Calu3 (cell line): ENCODE results near the gene PKNOX1. TPM values are rescaled to one million over a fixed set of nuclear protein-coding genes. Genes with fewer than 3 reads are reported as not detected.
"Not testable (repeated sequence)": the region's sequence is repeated elsewhere in the genome, so short reads cannot be mapped to it uniquely, and the experiment has no call there.

Experiments used
- Bru-seq: library from RNA; stranded (reverse); fragments of 400-500 nt; gene quantifications from one replicate; lab custom pipeline; 2021; lab: Mats Ljungman, UMichigan
- BruChase-seq, 2 experiments: library from RNA; stranded (reverse); fragments of 400-500 nt; gene quantifications; one replicate each; lab custom pipeline; 2021; lab: Mats Ljungman, UMichigan
- BruUV-seq: library from RNA; stranded (reverse); fragments of 400-500 nt; replicated peaks from 2 replicates; lab custom pipeline; 2021; lab: Mats Ljungman, UMichigan
- CTCF ChIA-PET: fragments of 300-600 bp; sonication (Branson Sonifier 250); formaldehyde crosslinking; loops from one replicate; lab custom pipeline; 2022; ENCODE audit warnings: antibody characterized with exemption; lab: Charles Lee
- DNase-seq: peaks from one replicate; pipeline ENCODE4 v3.0.0; 2022
- H3K27ac Mint-ChIP-seq: one replicate; pipeline ENCODE4 v1.8.0; 2022; ENCODE audit warnings: mixed read lengths; ENCODE audit not compliant: unreplicated experiment
- H3K27me3 Mint-ChIP-seq: one replicate; pipeline ENCODE4 v1.8.0; 2022; ENCODE audit warnings: mixed read lengths; ENCODE audit not compliant: unreplicated experiment
- H3K36me3 Mint-ChIP-seq: one replicate; pipeline ENCODE4 v1.8.0; 2022; ENCODE audit warnings: mild to moderate bottlenecking, moderate library complexity, mixed read lengths; ENCODE audit not compliant: insufficient read depth, unreplicated experiment
- H3K4me1 Mint-ChIP-seq: one replicate; pipeline ENCODE4 v1.8.0; 2022; ENCODE audit warnings: mild to moderate bottlenecking, low read depth, mixed read lengths; ENCODE audit not compliant: unreplicated experiment
- H3K4me3 Mint-ChIP-seq: one replicate; pipeline ENCODE4 v1.8.0; 2022; ENCODE audit warnings: mild to moderate bottlenecking, low read depth, moderate library complexity, mixed read lengths; ENCODE audit not compliant: unreplicated experiment
- H3K9me3 Mint-ChIP-seq: one replicate; pipeline ENCODE4 v1.8.0; 2022; ENCODE audit warnings: low read depth, mixed read lengths; ENCODE audit not compliant: unreplicated experiment
- CTCF ChIP-seq: fragments of 200-600 bp; IDR thresholded peaks from one replicate; pipeline ENCODE4 v1.8.0; 2022; ENCODE audit warnings: antibody characterized with exemption; ENCODE audit not compliant: unreplicated experiment
- intact Hi-C: fragments of 100-400 bp; cut with micrococcal nuclease; formaldehyde crosslinking; loops from one replicate; pipeline ENCODE4 v1.10.0; 2022; ENCODE audit not compliant: unreplicated experiment
- long read RNA-seq: library from polyadenylated mRNA; stranded (forward); transcript quantifications from one replicate; pipeline ENCODE4 v2.0.0, GENCODE V29; 2022
- total RNA-seq: library from RNA; stranded (reverse); gene quantifications from 2 replicates; pipeline ENCODE4 v1.2.3, GENCODE V29; 2022

The PKNOX1 gene
- 8.0 and 10.1 TPM in 2 replicates for total RNA-seq
- percentile 58 among the genes with signal in this experiment for Bru-seq, nascent RNA
- BruChase-seq, experiment 1, labeled RNA remaining after a 6-hour chase = percentile 82 among the genes with signal in this experiment
- BruChase-seq, experiment 2, labeled RNA remaining after a 2-hour chase = percentile 77 among the genes with signal in this experiment
- long read RNA-seq, full-length matches to known transcripts = 10 of 17 reads
- long read RNA-seq, partial matches to known transcripts = 2 of 17 reads
- long read RNA-seq, other reads (novel, unspliced or antisense) = 5 of 17 reads

DNA sequence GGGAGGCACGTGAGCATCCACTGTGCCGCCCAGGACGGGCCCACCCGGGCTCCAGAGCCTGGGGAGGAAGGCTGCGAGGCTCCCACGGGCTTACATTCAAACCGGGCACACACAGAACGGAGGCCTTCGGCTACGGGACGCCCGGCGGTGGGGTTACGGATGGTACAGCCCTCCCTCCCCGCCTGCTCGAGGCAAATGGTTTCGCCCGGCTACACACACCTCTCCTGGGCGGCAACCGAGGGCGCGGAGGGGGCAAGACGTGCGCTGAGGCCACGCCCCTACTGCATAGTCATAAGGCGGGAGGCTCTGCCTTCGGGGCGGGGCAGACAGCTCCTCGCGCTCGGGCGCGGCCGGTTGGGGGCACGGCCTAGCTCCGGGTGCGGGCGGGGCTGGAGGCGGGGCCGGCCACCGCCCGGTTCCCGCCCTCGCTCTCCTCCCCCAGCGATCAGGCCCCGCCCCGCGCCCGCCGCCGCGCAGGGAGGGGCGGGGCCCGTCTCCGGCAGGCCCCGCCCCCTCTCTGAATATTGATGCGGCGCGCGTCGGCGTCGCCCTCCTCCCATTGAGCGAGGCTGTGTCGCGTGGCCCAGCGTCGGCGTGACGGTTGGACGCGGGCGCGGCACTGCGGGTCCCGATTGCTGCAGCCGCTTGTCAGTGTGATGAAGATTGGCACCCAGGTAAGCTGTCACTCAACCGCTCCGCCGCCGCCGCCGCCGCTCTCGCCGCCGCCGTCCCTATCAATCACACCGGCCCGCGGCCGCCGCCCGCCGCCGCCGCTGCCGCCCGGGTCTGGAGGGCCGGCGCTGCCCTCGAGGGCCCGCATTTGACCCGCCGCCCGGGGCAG is at the start of gene PKNOX1:
PKNOX1 (plus strand) TSS at position 572 of the 841 bp plus-strand sequence. CDS start 29,820 bp downstream, outside the sequence.
- H3K36me3 Mint-ChIP-seq = peaks cover 30% of the 10 kb centered on the region
- TF ChIP-seq CTCF = no peak
- no peaks in the 10 kb centered on the region for H3K27me3 Mint-ChIP-seq
- peak within 1 kb of the TSS; percentile 69 for H3K4me3 Mint-ChIP-seq
- intact Hi-C loops = no loop called here
- peak; percentile 97 for DNase-seq
- H3K27ac Mint-ChIP-seq = peak within 1 kb of the TSS; percentile 69
- H3K9me3 Mint-ChIP-seq = peaks cover 3% of the 10 kb centered on the region
- BruUV-seq = no TSS peak
- no peaks in the 10 kb centered on the region for H3K4me1 Mint-ChIP-seq
- CTCF ChIA-PET = interaction anchor here (0.6 to 0.8 kb wide), 2 partner anchors 19 to 102 kb away, joined by 3 to 4 read pairs; no protein-coding TSS in a partner anchor

- H3K4me1 Mint-ChIP-seq = peaks cover 15% of the 10 kb centered on the region
- CTCF ChIA-PET = interaction anchor here (0.9 kb wide), 1 partner anchor 13 kb away, joined by 5 read pairs; no protein-coding TSS in a partner anchor
- H3K9me3 Mint-ChIP-seq = no peaks in the 10 kb centered on the region
- TF ChIP-seq CTCF = no peak
- intact Hi-C loops = no loop called here
- no peak for DNase-seq
- H3K27me3 Mint-ChIP-seq = no peaks in the 10 kb centered on the region
- H3K27ac Mint-ChIP-seq = peak within 1 kb of the TSS; percentile 43
- no peaks in the 10 kb centered on the region for H3K36me3 Mint-ChIP-seq
- H3K4me3 Mint-ChIP-seq = no peak within 1 kb of the TSS
- no TSS peak for BruUV-seq
Measured at GRCh38 chr21:42925114-42925926, 49.0 kb upstream of the PKNOX1 start, which contains the start of gene ERVH48-1. Gene ERVH48-1, minus strand, starts transcription at chr21:42925630. Its CDS starts 6,624 bp downstream, at chr21:42919006.

DNA sequence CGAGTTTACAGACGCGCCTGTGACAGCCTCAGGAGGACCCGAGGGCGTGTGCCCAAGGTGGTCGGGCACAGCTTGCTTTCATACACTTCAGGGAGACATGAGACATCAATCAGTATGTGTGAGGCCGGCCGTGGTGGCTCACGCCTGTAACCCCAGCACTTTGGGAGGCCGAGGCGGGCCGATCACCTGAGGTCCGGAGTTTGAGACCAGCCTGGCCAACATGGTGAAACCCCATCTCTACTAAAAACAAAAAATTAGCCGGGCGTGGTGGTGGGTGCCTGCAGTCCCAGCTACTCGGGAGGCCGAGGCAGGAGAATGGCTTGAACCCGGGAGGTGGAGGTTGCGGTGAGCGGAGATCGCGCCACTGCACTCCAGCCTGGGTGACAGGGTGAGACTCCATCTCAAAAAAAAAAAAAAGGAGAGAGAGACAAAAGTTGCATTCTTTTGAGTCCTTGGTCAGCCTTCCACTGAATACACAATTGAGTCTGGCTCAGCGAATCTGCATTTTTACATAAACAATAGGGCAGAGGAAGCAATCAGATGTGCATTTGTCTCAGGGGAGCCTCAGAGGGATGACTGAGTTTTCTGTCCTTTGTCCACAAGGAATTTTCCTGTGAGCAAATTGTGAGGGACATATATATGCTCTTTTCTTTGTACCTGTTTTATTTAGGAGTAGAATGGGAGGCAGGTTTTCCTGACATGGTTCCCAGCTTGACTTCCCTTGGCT is 46.7 kb upstream of the PKNOX1 start:
- H3K27me3 Mint-ChIP-seq, H3K9me3 Mint-ChIP-seq, BruUV-seq, intact Hi-C loops, H3K27ac Mint-ChIP-seq, DNase-seq, H3K36me3 Mint-ChIP-seq, H3K4me3 Mint-ChIP-seq: not testable (repeated sequence)
- H3K4me1 Mint-ChIP-seq = peaks cover 17% of the 10 kb centered on the region
- CTCF ChIA-PET = interaction anchor here (0.6 kb wide), 1 partner anchor 42 kb away, joined by 3 read pairs; no protein-coding TSS in a partner anchor

- intact Hi-C loops = no loop called here
- CTCF ChIA-PET = no interaction called here
- H3K36me3 Mint-ChIP-seq = no peaks in the 10 kb centered on the region
- no peak overlapping the region for H3K4me3 Mint-ChIP-seq
- BruUV-seq = no TSS peak
- no peak overlapping the region for H3K27ac Mint-ChIP-seq
- no peak for TF ChIP-seq CTCF
- H3K9me3 Mint-ChIP-seq = no peaks in the 10 kb centered on the region
- DNase-seq = no peak
- no peaks in the 10 kb centered on the region for H3K27me3 Mint-ChIP-seq
- peaks cover 11% of the 10 kb centered on the region for H3K4me1 Mint-ChIP-seq
Measured at GRCh38 chr21:42929969-42930368, 44.4 kb upstream of the PKNOX1 start.
